HG03175 (cell line): ENCODE results near the gene DONSON.

ENCODE experiments used
- ATAC-seq: cut with Tn5 transposase; IDR thresholded peaks from one replicate; pipeline ENCODE4 v1.9.1; 2021; ENCODE audit warnings: mild to moderate bottlenecking, moderate library complexity; ENCODE audit not compliant: unreplicated experiment

The DONSON gene

DNA sequence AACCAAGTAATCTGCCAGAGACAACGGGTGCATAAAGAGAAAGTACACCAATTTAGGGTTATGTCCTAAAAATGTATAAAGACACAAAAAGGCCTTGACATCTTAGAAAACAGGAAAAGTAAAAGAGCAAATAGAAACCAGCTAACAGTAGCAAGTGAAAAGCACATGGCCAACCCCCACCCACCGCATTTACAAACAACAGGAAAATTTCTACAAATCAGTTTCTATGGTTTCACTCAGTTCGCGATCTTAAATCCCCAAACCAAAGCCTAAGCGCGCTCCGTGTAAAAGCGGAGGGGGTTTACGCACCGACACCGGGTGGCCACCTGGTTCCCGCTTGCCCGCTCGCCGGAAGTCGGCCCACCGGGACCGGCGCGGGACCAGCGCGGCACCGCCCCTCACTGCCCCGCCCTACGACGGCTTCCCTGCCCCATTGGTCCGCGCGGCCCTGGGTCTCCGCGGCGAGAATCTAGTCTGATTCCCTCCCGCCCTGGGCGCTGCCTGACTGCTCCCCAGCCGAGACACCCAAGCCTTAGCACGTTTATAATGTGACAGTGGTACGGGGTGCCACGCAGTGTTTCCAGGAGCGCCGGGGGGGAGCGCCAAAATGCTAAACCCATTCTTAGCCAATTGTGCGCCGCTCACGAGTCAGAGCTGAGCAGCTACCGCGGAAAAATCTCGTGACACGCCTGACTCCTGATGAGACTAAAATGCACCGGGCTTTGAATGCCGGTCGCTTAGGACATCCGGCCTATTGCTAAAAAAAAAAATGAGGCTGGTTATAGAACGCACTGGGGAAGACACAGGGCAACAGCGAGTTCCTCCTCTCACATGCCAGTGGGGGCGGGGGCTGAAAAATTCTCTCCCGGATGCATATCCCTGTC, 46.5 kb downstream of the DONSON start, which contains the start of gene GART:
TSS of gene GART (minus strand) at position 362 of the 884 bp plus-strand sequence. CDS start 2,802 bp downstream, outside the sequence.
- peak; percentile 53 for ATAC-seq

GRCh38 chr21:33541105-33541711, 47.3 kb downstream of the DONSON start:
- no peak for ATAC-seq

DNA sequence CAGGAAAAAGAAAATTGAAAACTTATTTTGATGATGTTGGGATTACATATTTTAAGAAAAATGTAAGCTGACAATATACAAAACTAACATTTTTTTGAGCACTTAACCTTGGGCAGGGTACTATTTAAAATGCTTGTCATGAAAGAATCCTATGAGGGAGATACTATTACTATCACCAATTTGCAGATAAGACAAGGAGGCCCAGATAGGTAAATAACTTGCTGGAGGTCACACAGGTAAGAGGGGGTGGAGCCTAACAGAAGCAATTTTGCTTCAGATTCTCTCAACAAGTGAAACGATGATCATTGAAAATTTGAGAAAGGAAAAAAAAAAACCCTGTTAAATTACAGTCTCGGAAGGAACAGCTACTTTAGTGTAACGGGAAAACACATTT, 47.8 kb downstream of the DONSON start:
- no peak for ATAC-seq

DNA sequence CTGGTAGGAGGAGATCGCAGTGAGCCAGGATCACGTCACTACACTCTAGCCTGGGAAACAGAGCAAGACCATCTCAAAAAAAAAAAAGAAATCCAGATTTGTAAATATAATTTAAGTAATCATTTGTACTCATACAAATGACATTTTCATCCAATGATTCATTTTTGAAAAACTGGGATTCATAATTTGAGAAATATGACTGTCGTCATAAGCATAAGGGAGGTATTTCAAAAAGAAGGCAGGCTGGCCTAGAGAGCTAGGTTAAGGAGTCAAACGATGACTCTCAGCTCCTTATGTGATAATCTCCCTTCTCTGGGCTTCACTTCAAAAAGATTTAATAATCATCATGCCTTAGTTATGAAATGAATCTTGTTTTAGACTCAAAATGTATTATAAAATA, 48.9 kb downstream of the DONSON start:
- no peak for ATAC-seq

DNA sequence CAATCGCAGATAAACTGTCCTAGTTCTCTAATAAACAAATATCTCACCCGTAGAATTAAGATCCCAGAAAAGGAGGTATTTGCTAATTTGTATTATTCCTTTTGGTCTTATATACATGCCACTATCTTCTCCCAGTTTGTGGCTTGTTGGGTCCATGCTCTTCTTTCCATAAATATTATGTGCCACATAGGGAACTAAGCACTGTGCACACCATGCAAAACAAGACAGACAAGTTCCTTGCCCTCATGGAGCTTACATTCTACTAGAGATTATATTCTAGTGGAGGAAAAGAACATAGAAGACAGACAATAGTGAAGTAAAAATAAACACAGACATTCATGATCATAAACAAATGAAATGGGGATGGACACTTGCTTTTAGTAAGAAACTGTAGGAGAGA, 51.3 kb downstream of the DONSON start:
- ATAC-seq = no peak

DNA sequence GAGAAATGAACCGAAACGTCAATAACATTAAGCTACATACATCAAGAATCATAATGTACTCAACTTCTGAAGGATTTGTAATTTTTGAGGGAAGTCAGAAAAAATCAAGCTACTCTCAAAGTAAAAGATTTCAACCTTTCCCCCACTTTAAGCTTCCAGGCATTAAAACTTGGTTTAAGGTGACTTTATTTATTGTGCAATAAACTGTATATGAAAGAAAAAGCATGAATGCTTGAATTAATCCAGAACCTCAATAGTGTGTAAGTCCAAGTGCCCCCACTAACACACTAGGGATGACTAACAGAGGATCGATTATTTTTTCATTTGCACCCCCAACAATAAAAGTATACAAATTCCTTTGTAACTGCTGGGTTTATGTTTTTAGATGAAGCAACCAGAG, 57.5 kb downstream of the DONSON start:
- ATAC-seq = no peak
